ENCODE measurements around the gene REM2. TPM values are rescaled to one million over a fixed set of nuclear protein-coding genes. Genes with fewer than 3 reads are reported as not detected.

The REM2 gene
- total RNA-seq, 1 experiment from 2014 or later: 1.5 TPM

DNA sequence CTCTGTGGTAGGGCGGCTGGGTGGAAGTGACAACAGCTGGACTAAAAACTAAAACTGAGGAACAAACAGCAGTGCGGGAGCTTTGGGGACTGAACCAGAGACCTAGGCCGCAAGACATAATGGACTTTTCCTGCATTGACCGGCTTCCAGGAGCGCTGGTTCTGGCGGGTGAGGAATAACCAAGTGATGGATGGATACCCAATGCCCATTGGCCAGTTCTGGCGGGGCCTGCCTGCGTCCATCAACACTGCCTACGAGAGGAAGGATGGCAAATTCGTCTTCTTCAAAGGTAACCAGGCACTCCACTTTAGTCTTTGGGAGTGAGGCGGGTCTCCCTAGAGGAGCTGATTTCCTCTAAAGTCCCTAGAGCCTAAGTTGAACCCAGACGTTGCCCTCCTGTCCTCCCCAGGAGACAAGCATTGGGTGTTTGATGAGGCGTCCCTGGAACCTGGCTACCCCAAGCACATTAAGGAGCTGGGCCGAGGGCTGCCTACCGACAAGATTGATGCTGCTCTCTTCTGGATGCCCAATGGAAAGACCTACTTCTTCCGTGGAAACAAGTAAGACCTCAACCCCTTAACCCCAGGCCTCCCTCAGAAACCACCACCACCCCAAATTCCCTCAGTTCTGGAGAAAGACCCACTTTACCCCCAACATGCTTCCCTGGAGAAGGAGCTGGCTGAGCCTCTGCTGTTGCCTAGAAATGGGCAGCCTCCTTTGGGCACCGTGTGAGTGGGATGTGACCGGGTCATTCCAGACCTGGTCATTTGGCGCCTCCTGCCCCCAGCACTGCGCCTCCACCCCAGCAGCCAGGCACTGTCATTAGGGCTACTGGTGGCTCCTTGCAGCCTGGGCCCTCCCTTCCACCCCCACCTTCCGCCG is 38.6 kb upstream of the REM2 start:
- Mint-ChIP-seq H3K4me3 (no peak overlapping the region), H3K9me3 (no peaks in the 10 kb centered on the region), H3K27me3 (ENCODE audit: low read depth) (no peaks in the 10 kb centered on the region), H3K36me3 (peaks cover 44% of the 10 kb centered on the region), H3K4me1 (peaks cover 25% of the 10 kb centered on the region), H3K27ac (no peak overlapping the region)
- CTCF ChIA-PET: interaction anchor here (2.0 kb wide), 1 partner anchor 9 kb away, joined by 10 read pairs; no protein-coding TSS in a partner anchor
- POLR2A ChIA-PET: interaction anchor here (0.6 kb wide), 1 partner anchor 31 kb away, joined by 5 read pairs; no protein-coding TSS in a partner anchor
- no peak for TF ChIP-seq ATF6 (CRISPR knock-in tag; IDR thresholded peaks at IDR 0.05)
- DNase-seq (ENCODE audit: low spot score): no peak
- ATAC-seq: no peak

GRCh38 chr14:22845103-22845394 is 38.0 kb upstream of the REM2 start:
- no peak for DNase-seq (ENCODE audit: low spot score)
- H3K27me3 Mint-ChIP-seq (ENCODE audit: low read depth): no peaks in the 10 kb centered on the region
- no peaks in the 10 kb centered on the region for H3K9me3 Mint-ChIP-seq
- TF ChIP-seq CREM (CRISPR knock-in tag; IDR thresholded peaks at IDR 0.05) (no peak), NFYB (CRISPR knock-in tag; conservative IDR thresholded peaks at IDR 0.05; ENCODE audit: low read depth) (no peak), FOXJ3 (CRISPR knock-in tag; IDR thresholded peaks at IDR 0.05; ENCODE audit: borderline replicate concordance) (no peak), IRF2 (CRISPR knock-in tag; IDR thresholded peaks at IDR 0.05; ENCODE audit: borderline replicate concordance, low read depth) (no peak), E2F1 (CRISPR knock-in tag; IDR thresholded peaks at IDR 0.05) (no peak), GRHL2 (CRISPR knock-in tag; IDR thresholded peaks at IDR 0.05; ENCODE audit: insufficient replicate concordance, severe bottlenecking) (no peak), OVOL2 (CRISPR knock-in tag; IDR thresholded peaks at IDR 0.05; ENCODE audit: borderline replicate concordance) (no peak), HMGA2 (CRISPR knock-in tag; IDR thresholded peaks at IDR 0.05) (no peak), PRRX2 (CRISPR knock-in tag; IDR thresholded peaks at IDR 0.05) (no peak), ZSCAN18 (CRISPR knock-in tag; IDR thresholded peaks at IDR 0.05) (no peak), AFF4 (CRISPR knock-in tag; IDR thresholded peaks at IDR 0.05; ENCODE audit: borderline replicate concordance) (no peak), ARID4B (CRISPR knock-in tag; IDR thresholded peaks at IDR 0.05; ENCODE audit: borderline replicate concordance) (no peak), MXD4 (CRISPR knock-in tag; IDR thresholded peaks at IDR 0.05; ENCODE audit: borderline replicate concordance) (no peak)
- TF ChIP-seq, protein P1, sequence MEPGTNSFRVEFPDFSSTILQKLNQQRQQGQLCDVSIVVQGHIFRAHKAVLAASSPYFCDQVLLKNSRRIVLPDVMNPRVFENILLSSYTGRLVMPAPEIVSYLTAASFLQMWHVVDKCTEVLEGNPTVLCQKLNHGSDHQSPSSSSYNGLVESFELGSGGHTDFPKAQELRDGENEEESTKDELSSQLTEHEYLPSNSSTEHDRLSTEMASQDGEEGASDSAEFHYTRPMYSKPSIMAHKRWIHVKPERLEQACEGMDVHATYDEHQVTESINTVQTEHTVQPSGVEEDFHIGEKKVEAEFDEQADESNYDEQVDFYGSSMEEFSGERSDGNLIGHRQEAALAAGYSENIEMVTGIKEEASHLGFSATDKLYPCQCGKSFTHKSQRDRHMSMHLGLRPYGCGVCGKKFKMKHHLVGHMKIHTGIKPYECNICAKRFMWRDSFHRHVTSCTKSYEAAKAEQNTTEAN (CRISPR knock-in tag; IDR thresholded peaks at IDR 0.05): no peak
- ChIA-PET POLR2A (interaction anchor here (0.6 kb wide), 1 partner anchor 31 kb away, joined by 5 read pairs; no protein-coding TSS in a partner anchor), CTCF (interaction anchor here (2.0 kb wide), 1 partner anchor 8 kb away, joined by 10 read pairs; no protein-coding TSS in a partner anchor)
- no peak overlapping the region for H3K27ac Mint-ChIP-seq
- H3K4me3 Mint-ChIP-seq: no peak overlapping the region
- ATAC-seq: no peak
- peaks cover 44% of the 10 kb centered on the region for H3K36me3 Mint-ChIP-seq
- H3K4me1 Mint-ChIP-seq: peaks cover 24% of the 10 kb centered on the region

Data from WTC11 (cell line).